ENCODE measurements around the gene THSD4. TPM values are rescaled to one million over a fixed set of nuclear protein-coding genes. Genes with fewer than 3 reads are reported as not detected.

The THSD4 gene
- total RNA-seq, 5 donors from 2014 or later (not counting 1 experiment from before 2014, with no cell fraction given): 0.03 to 0.23 (median 0.18) TPM; not detected in 2

- Histone ChIP-seq H3K4me3 (ENCODE audit: control insufficient read depth in 1 of 2, extremely low read depth in 1 of 2, low read length in 1 of 2) (no peak overlapping the region), H3K27ac (ENCODE audit: low read length) (no peak overlapping the region), H3K36me3 (ENCODE audit: control insufficient read depth in 2 of 2, extremely low read depth in 1 of 2, insufficient read depth in 1 of 2, low read length in 1 of 2) (no peaks in the 10 kb centered on the region), H3K27me3 (replicated peaks in 1 of 2; ENCODE audit: control insufficient read depth in 2 of 2, extremely low read depth in 1 of 2, insufficient read depth in 2 of 2, low read length in 1 of 2) (peaks cover 0 to 8% of the 10 kb centered on the region in 2 experiments), H3K4me1 (ENCODE audit: control insufficient read depth in 1 of 2, extremely low read depth in 1 of 2, insufficient read depth in 2 of 2, low read length in 2 of 2) (no peaks in the 10 kb centered on the region), H3K9me3 (no peaks in the 10 kb centered on the region)
- CTCF ChIA-PET: no interaction called here
- Mint-ChIP-seq H3K27ac (no peak overlapping the region), H3K4me1 (no peaks in the 10 kb centered on the region), H3K27me3 (peaks cover 21% of the 10 kb centered on the region in 2 donors), H3K4me3 (no peak overlapping the region), H3K9me3 (no peaks in the 10 kb centered on the region), H3K36me3 (no peaks in the 10 kb centered on the region)
- POLR2A ChIA-PET: no interaction called here
- WGBS (ENCODE audit: insufficient coverage): 100% methylated on average over 1 of the region's 2 CpGs
- ATAC-seq (replicated peaks in 1 of 4): no peak
- no peak for DNase-seq
Observed at GRCh38 chr15:71702496-71702895, 587.2 kb downstream of the THSD4 start.

DNA sequence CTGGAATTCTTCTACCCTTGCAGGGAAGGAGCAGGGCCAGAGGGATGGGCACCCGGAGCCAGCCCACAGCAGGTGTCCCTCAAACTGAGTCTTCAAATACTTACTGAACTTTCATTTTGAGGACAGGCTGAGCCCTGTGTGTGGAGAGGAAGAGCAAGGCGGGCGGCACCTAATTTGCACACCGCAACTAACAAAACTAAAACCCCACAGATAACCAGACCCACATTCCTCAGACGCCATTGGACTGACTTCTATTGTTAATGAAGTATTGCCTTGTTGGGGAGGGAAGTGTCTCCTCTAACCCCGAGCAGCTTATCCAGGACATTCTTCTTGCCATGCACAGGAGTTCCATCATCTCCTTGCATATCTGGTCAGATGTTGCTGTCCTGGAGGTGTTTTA, 589.9 kb downstream of the THSD4 start:
- Mint-ChIP-seq H3K4me1 (no peaks in the 10 kb centered on the region), H3K27ac (no peak overlapping the region), H3K4me3 (no peak overlapping the region), H3K9me3 (no peaks in the 10 kb centered on the region), H3K36me3 (no peaks in the 10 kb centered on the region), H3K27me3 (peaks cover 30 to 35% of the 10 kb centered on the region in 2 donors)
- CTCF ChIA-PET: interaction anchor here in 1 of 2 donors (0.6 kb wide), 1 partner anchor 75 kb away, joined by 3 read pairs; no protein-coding TSS in a partner anchor
- Histone ChIP-seq H3K36me3 (ENCODE audit: control insufficient read depth in 2 of 2, extremely low read depth in 1 of 2, insufficient read depth in 1 of 2, low read length in 1 of 2) (no peaks in the 10 kb centered on the region), H3K4me1 (ENCODE audit: control insufficient read depth in 1 of 2, extremely low read depth in 1 of 2, insufficient read depth in 2 of 2, low read length in 2 of 2) (no peaks in the 10 kb centered on the region), H3K27me3 (replicated peaks in 1 of 2; ENCODE audit: control insufficient read depth in 2 of 2, extremely low read depth in 1 of 2, insufficient read depth in 2 of 2, low read length in 1 of 2) (peaks cover 0 to 11% of the 10 kb centered on the region in 2 experiments), H3K9me3 (no peaks in the 10 kb centered on the region), H3K27ac (ENCODE audit: low read length) (no peak overlapping the region), H3K4me3 (ENCODE audit: control insufficient read depth in 1 of 2, extremely low read depth in 1 of 2, low read length in 1 of 2) (no peak overlapping the region)
- ATAC-seq (replicated peaks in 1 of 4) (no peak), DNase-seq (no peak)
- POLR2A ChIA-PET: no interaction called here
- WGBS (ENCODE audit: insufficient coverage): no CpG with 5 or more reads among the region's 6 CpGs

DNA sequence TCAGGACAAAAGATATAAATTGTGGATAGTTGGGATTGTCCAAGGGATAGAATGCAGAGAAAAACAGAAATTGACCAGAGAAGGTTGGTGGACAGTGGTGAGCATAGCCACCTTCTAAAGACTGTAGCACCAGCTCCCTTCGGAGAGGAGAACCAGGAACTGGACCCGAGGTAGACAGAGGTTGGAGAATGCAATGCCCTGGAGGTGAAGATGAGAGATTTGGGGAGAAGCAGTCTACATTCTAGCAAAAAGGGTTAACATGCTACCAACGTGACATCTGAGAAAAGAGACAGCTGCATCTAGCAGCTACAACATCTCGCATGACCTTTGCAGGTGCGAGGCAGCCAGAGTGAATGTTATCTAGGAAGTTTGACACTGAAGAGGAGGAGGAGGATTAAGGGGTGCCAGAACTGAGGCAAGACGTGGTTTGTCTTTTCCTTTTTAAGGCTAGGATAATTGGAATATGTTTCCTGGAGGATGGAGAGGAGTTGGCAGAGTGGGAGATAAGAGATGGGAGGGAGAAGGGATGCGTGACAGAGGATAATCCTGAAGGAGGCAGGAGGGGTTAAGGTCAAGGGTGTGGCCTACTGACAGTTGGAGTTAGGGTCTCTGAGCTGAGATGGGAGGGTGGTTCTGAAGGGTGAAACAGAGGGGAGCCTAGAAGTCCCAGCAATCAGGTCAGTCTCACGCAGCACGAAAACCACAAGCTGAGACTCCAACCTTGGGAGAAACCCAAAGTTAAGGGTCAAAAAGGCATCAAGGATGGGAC, 591.4 kb downstream of the THSD4 start:
- no peak overlapping the region for H3K4me3 ChIP-seq (ENCODE audit: control insufficient read depth in 1 of 2, extremely low read depth in 1 of 2, low read length in 1 of 2)
- CTCF ChIA-PET: interaction anchor here in 1 of 2 donors (0.6 kb wide), 1 partner anchor 37 kb away, joined by 7 read pairs; no protein-coding TSS in a partner anchor
- no peaks in the 10 kb centered on the region for H3K36me3 ChIP-seq (ENCODE audit: control insufficient read depth in 2 of 2, extremely low read depth in 1 of 2, insufficient read depth in 1 of 2, low read length in 1 of 2)
- peaks cover 0 to 2% (median 0%) of the 10 kb centered on the region in 3 donors for H3K4me1 Mint-ChIP-seq
- no peak overlapping the region for H3K27ac Mint-ChIP-seq
- peaks cover 30 to 35% of the 10 kb centered on the region in 2 donors for H3K27me3 Mint-ChIP-seq
- no peaks in the 10 kb centered on the region for H3K9me3 Mint-ChIP-seq
- 80% methylated on average over 9 of the region's 9 CpGs for WGBS (ENCODE audit: insufficient coverage)
- no peaks in the 10 kb centered on the region for H3K9me3 ChIP-seq
- no peak for ATAC-seq (replicated peaks in 1 of 4)
- no peak overlapping the region for H3K4me3 Mint-ChIP-seq
- H3K4me1 ChIP-seq (ENCODE audit: control insufficient read depth in 1 of 2, extremely low read depth in 1 of 2, insufficient read depth in 2 of 2, low read length in 2 of 2): no peaks in the 10 kb centered on the region
- DNase-seq: no peak
- no peak overlapping the region for H3K27ac ChIP-seq (ENCODE audit: low read length)
- POLR2A ChIA-PET: interaction anchor here in 1 of 2 donors (0.6 kb wide), 1 partner anchor 178 kb away, joined by 5 read pairs; no protein-coding TSS in a partner anchor
- H3K27me3 ChIP-seq (replicated peaks in 1 of 2; ENCODE audit: control insufficient read depth in 2 of 2, extremely low read depth in 1 of 2, insufficient read depth in 2 of 2, low read length in 1 of 2): peaks cover 0 to 11% of the 10 kb centered on the region in 2 experiments
- no peaks in the 10 kb centered on the region for H3K36me3 Mint-ChIP-seq

DNA sequence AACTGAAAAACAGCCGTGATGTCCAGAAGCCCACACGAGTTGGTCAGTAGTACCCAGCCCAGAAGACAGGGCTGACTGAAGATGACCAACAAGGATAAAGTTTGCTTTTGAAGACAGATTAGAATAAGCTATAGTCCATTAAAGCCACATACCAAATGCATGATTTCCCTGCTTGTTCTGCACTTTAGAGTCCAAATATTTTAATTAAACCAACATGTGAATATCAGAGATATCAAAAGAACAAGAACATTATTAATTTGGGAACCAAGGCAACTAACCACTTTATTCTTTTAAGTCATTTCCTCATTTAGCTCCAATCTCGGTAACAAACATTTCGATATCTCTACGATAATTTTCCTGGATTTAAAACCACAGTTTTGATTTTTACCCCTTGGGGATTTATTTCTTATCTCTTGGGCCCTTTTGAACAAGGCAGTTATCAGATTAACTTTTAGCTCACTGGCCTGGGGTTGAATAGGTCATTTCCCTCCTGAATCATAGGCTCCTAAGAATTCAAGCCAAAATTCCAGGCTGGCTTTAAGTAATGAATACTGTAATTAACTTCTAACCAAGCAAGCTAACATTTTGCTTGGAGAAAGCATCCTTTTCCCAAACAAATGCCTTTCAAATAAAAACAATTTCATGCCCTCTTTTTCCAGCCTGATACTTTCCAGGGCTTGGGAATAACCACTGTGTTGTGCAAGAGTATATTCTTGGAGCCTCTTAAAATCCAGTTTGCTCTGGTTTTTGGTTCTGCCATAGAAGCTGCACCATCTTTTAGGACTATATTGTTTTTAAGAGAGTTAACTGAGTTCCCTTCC, 592.2 kb downstream of the THSD4 start:
- H3K4me1 Mint-ChIP-seq: peaks cover 0 to 6% (median 0%) of the 10 kb centered on the region in 3 donors
- 100% methylated on average over 1 of the region's 5 CpGs for WGBS (ENCODE audit: insufficient coverage)
- no peak overlapping the region for H3K27ac Mint-ChIP-seq
- DNase-seq: no peak
- POLR2A ChIA-PET: interaction anchor here in 1 of 2 donors (0.6 kb wide), 1 partner anchor 178 kb away, joined by 5 read pairs; no protein-coding TSS in a partner anchor
- Histone ChIP-seq H3K27ac (ENCODE audit: low read length) (no peak overlapping the region), H3K9me3 (no peaks in the 10 kb centered on the region), H3K27me3 (replicated peaks in 1 of 2; ENCODE audit: control insufficient read depth in 2 of 2, extremely low read depth in 1 of 2, insufficient read depth in 2 of 2, low read length in 1 of 2) (peaks cover 0 to 11% of the 10 kb centered on the region in 2 experiments), H3K4me1 (ENCODE audit: control insufficient read depth in 1 of 2, extremely low read depth in 1 of 2, insufficient read depth in 2 of 2, low read length in 2 of 2) (no peaks in the 10 kb centered on the region), H3K4me3 (ENCODE audit: control insufficient read depth in 1 of 2, extremely low read depth in 1 of 2, low read length in 1 of 2) (no peak overlapping the region), H3K36me3 (ENCODE audit: control insufficient read depth in 2 of 2, extremely low read depth in 1 of 2, insufficient read depth in 1 of 2, low read length in 1 of 2) (no peaks in the 10 kb centered on the region)
- no peak overlapping the region for H3K4me3 Mint-ChIP-seq
- H3K36me3 Mint-ChIP-seq: no peaks in the 10 kb centered on the region
- CTCF ChIA-PET: interaction anchor here in 1 of 2 donors (0.6 kb wide), 1 partner anchor 36 kb away, joined by 7 read pairs; no protein-coding TSS in a partner anchor
- peaks cover 30 to 35% of the 10 kb centered on the region in 2 donors for H3K27me3 Mint-ChIP-seq
- no peaks in the 10 kb centered on the region for H3K9me3 Mint-ChIP-seq
- ATAC-seq (replicated peaks in 1 of 4): no peak

DNA sequence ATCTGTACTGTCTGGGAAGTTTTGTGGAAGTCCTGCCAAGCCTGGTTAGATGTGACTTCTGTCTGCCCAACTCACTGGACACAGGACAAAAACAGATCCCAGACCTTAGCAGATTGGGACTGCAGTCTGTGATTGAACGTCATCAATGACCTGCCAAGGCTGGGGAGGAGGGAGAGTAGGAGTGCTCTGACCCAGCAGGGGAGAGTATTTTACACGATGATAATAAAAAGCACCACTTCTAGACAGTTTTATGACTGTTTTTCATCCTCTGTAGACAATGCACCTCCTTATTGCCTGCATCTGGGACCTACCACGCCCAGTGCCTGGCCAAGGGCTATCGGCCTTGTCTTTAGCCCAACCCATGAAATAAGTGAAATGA, 592.8 kb downstream of the THSD4 start:
- CTCF ChIA-PET: no interaction called here

GRCh38 chr15:71708741-71709140, 593.5 kb downstream of the THSD4 start:
- H3K36me3 Mint-ChIP-seq: no peaks in the 10 kb centered on the region
- no peak overlapping the region for H3K4me3 ChIP-seq (ENCODE audit: control insufficient read depth in 1 of 2, extremely low read depth in 1 of 2, low read length in 1 of 2)
- 88% methylated on average over 5 of the region's 11 CpGs for WGBS (ENCODE audit: insufficient coverage)
- no peaks in the 10 kb centered on the region for H3K9me3 ChIP-seq
- peaks cover 0 to 6% (median 0%) of the 10 kb centered on the region in 3 donors for H3K4me1 Mint-ChIP-seq
- no peak for DNase-seq
- H3K4me3 Mint-ChIP-seq: no peak overlapping the region
- H3K36me3 ChIP-seq (ENCODE audit: control insufficient read depth in 2 of 2, extremely low read depth in 1 of 2, insufficient read depth in 1 of 2, low read length in 1 of 2): no peaks in the 10 kb centered on the region
- no peak overlapping the region for H3K27ac ChIP-seq (ENCODE audit: low read length)
- H3K27ac Mint-ChIP-seq: no peak overlapping the region
- H3K27me3 ChIP-seq (replicated peaks in 1 of 2; ENCODE audit: control insufficient read depth in 2 of 2, extremely low read depth in 1 of 2, insufficient read depth in 2 of 2, low read length in 1 of 2): peaks cover 0 to 12% of the 10 kb centered on the region in 2 experiments
- H3K27me3 Mint-ChIP-seq: peaks cover 30 to 36% of the 10 kb centered on the region in 2 donors
- ChIA-PET POLR2A (no interaction called here), CTCF (interaction anchor here in 1 of 2 donors (0.6 kb wide), 1 partner anchor 38 kb away, joined by 3 read pairs; no protein-coding TSS in a partner anchor)
- H3K9me3 Mint-ChIP-seq: no peaks in the 10 kb centered on the region
- no peaks in the 10 kb centered on the region for H3K4me1 ChIP-seq (ENCODE audit: control insufficient read depth in 1 of 2, extremely low read depth in 1 of 2, insufficient read depth in 2 of 2, low read length in 2 of 2)
- no peak for ATAC-seq (replicated peaks in 1 of 4)

More for the DNA sequence above, 592.8 kb downstream of the THSD4 start:
- no peak for ATAC-seq (replicated peaks in 1 of 4)
- H3K9me3 Mint-ChIP-seq: no peaks in the 10 kb centered on the region
- no peaks in the 10 kb centered on the region for H3K36me3 Mint-ChIP-seq
- POLR2A ChIA-PET: no interaction called here
- H3K4me3 Mint-ChIP-seq: no peak overlapping the region
- no peaks in the 10 kb centered on the region for H3K9me3 ChIP-seq
- peaks cover 0 to 6% (median 0%) of the 10 kb centered on the region in 3 donors for H3K4me1 Mint-ChIP-seq
- H3K4me3 ChIP-seq (ENCODE audit: control insufficient read depth in 1 of 2, extremely low read depth in 1 of 2, low read length in 1 of 2): no peak overlapping the region
- no peak overlapping the region for H3K27ac Mint-ChIP-seq
- no peak overlapping the region for H3K27ac ChIP-seq (ENCODE audit: low read length)
- H3K4me1 ChIP-seq (ENCODE audit: control insufficient read depth in 1 of 2, extremely low read depth in 1 of 2, insufficient read depth in 2 of 2, low read length in 2 of 2): no peaks in the 10 kb centered on the region
- DNase-seq: no peak
- 60% methylated on average over 2 of the region's 4 CpGs for WGBS (ENCODE audit: insufficient coverage)
- H3K27me3 ChIP-seq (replicated peaks in 1 of 2; ENCODE audit: control insufficient read depth in 2 of 2, extremely low read depth in 1 of 2, insufficient read depth in 2 of 2, low read length in 1 of 2): peaks cover 0 to 11% of the 10 kb centered on the region in 2 experiments
- peaks cover 30 to 35% of the 10 kb centered on the region in 2 donors for H3K27me3 Mint-ChIP-seq
- no peaks in the 10 kb centered on the region for H3K36me3 ChIP-seq (ENCODE audit: control insufficient read depth in 2 of 2, extremely low read depth in 1 of 2, insufficient read depth in 1 of 2, low read length in 1 of 2)

All from T-cell (primary cell).